ENCODE measurements around the gene CMTM5. TPM values are rescaled to one million over a fixed set of nuclear protein-coding genes. Genes with fewer than 3 reads are reported as not detected.

Gene CMTM5
- total and polyA plus RNA-seq, 8 donors: 0.71 to 4.1 (median 2.7) TPM

- H3K9me3 ChIP-seq: no peaks in the 10 kb centered on the region
- TF ChIP-seq CTCF (IDR thresholded peaks at IDR 0.05): no peak
- no peaks in the 10 kb centered on the region for H3K4me1 ChIP-seq
- H3K27me3 ChIP-seq: peaks cover 5 to 57% of the 10 kb centered on the region in 2 donors
- ATAC-seq: peak; percentile 49
- H3K36me3 ChIP-seq: no peaks in the 10 kb centered on the region
- H3K27ac ChIP-seq: peak within 1 kb of the TSS; percentile 69 to 92
- intact Hi-C loops (cut with DNase I): no loop called here
- H3K4me3 ChIP-seq: peak within 1 kb of the TSS; percentile 43 to 48
- peak in 3 of 4 donors; percentile 53 to 80 (median 58) for DNase-seq
Measured at GRCh38 chr14:23365036-23365731, 11.7 kb upstream of the CMTM5 start, which contains the start of gene EFS. Gene EFS, minus strand, starts transcription at chr14:23365172. Its CDS starts 147 bp downstream, at chr14:23365025.

GRCh38 chr14:23365732-23366425 lies 11.0 kb upstream of the CMTM5 start:
- no peaks in the 10 kb centered on the region for H3K36me3 ChIP-seq
- peaks cover 5 to 57% of the 10 kb centered on the region in 2 donors for H3K27me3 ChIP-seq
- intact Hi-C loops (cut with DNase I): no loop called here
- DNase-seq (peak; percentile 61 to 95 (median 84)), ATAC-seq (peak; percentile 88)
- H3K4me3 ChIP-seq: peak overlapping the region; percentile 43 to 48
- H3K4me1 ChIP-seq: no peaks in the 10 kb centered on the region
- TF ChIP-seq CTCF (IDR thresholded peaks at IDR 0.05): no peak
- H3K9me3 ChIP-seq: no peaks in the 10 kb centered on the region
- H3K27ac ChIP-seq: peak overlapping the region; percentile 69 to 92

GRCh38 chr14:23366426-23366921 lies 10.4 kb upstream of the CMTM5 start:
- DNase-seq: peak; percentile 73 to 91 (median 85)
- peaks cover 5 to 57% of the 10 kb centered on the region in 2 donors for H3K27me3 ChIP-seq
- intact Hi-C loops (cut with DNase I): no loop called here
- ATAC-seq: peak; percentile 69
- H3K36me3 ChIP-seq: no peaks in the 10 kb centered on the region
- TF ChIP-seq CTCF (IDR thresholded peaks at IDR 0.05): no peak
- peak overlapping the region; percentile 43 to 48 for H3K4me3 ChIP-seq
- peak overlapping the region; percentile 69 to 92 for H3K27ac ChIP-seq
- H3K9me3 ChIP-seq: no peaks in the 10 kb centered on the region
- no peaks in the 10 kb centered on the region for H3K4me1 ChIP-seq

GRCh38 chr14:23370221-23370620 lies 6.6 kb upstream of the CMTM5 start:
- no peak for TF ChIP-seq CTCF (IDR thresholded peaks at IDR 0.05)
- Histone ChIP-seq H3K4me1 (no peaks in the 10 kb centered on the region), H3K27me3 (peaks cover 0 to 27% of the 10 kb centered on the region in 2 donors), H3K9me3 (no peaks in the 10 kb centered on the region), H3K4me3 (no peak overlapping the region), H3K36me3 (no peaks in the 10 kb centered on the region), H3K27ac (no peak overlapping the region)
- intact Hi-C loops (cut with DNase I): loop anchor here in 1 of 2 donors (10.0 kb wide), 1 partner anchor 45 kb away; the partner anchor contains the start of gene PABPN1
- no peak for DNase-seq
- no peak for ATAC-seq

GRCh38 chr14:23371865-23372264 lies 5.0 kb upstream of the CMTM5 start:
- no peak overlapping the region for H3K27ac ChIP-seq
- no peaks in the 10 kb centered on the region for H3K36me3 ChIP-seq
- no peak for ATAC-seq
- TF ChIP-seq CTCF (IDR thresholded peaks at IDR 0.05): no peak
- no peaks in the 10 kb centered on the region for H3K9me3 ChIP-seq
- H3K4me1 ChIP-seq: no peaks in the 10 kb centered on the region
- intact Hi-C loops (cut with DNase I): loop anchor here in 1 of 2 donors (10.0 kb wide), 1 partner anchor 47 kb away; the partner anchor contains the start of gene PABPN1
- no peak overlapping the region for H3K4me3 ChIP-seq
- no peak for DNase-seq
- H3K27me3 ChIP-seq: peaks cover 0 to 10% of the 10 kb centered on the region in 2 donors

Data from left lung (tissue), 10 donors.